Endothelial cell of umbilical vein (primary cell): ENCODE data around the gene ZMIZ1. TPM values are rescaled to one million over a fixed set of nuclear protein-coding genes. Genes with fewer than 3 reads are reported as not detected.

Experiments used
- BruUV-seq: library from RNA; stranded (reverse); fragments of 400-500 nt; replicated peaks from 2 replicates; lab custom pipeline; 2021; lab: Mats Ljungman, UMichigan
- CTCF ChIA-PET: fragments of 300-600, 350-600 bp; sonication (Branson Sonifier 250); formaldehyde crosslinking; loops from one replicate; lab custom pipeline; 2021; ENCODE audit warnings: antibody characterized with exemption, inconsistent platforms; lab: Charles Lee
- POLR2A ChIA-PET: fragments of 300-600, 350-600 bp; sonication (Branson Sonifier 250); formaldehyde crosslinking; loops from one replicate; lab custom pipeline; 2021; ENCODE audit warnings: antibody characterized with exemption, inconsistent platforms; lab: Charles Lee
- DNase-seq: peaks from one replicate; pipeline ENCODE4 v3.0.0-alpha.2; 2011; ENCODE audit warnings: low read depth, low spot score
- FAIRE-seq: peaks from 2 replicates; lab custom pipeline; 2011; peaks lifted over from hg19 to GRCh38; lab: Jason Lieb, UNC
- H2AFZ ChIP-seq: 2 replicates; pipeline ENCODE4 v1.6.0; 2012; ENCODE audit warnings: low read depth, low read length, control low read depth, inconsistent platforms
- H3K27ac ChIP-seq: 2 replicates; pipeline ENCODE4 v1.5.1; 2011; ENCODE audit warnings: low read depth, mild to moderate bottlenecking, control low read depth, low read length, moderate library complexity; ENCODE audit not compliant: insufficient read depth
- H3K27me3 ChIP-seq, 2 experiments: 2 replicates each; pipeline versions ENCODE4 v1.6.0 to v1.6.1; 2011; ENCODE audit warnings: low read length in 2 of 2, mixed read lengths in 1 of 2; ENCODE audit not compliant: control insufficient read depth in 2 of 2, insufficient read depth in 2 of 2
- H3K36me3 ChIP-seq, 2 experiments: 2 replicates in 1 of 2; 3 replicates in 1 of 2; pipeline ENCODE4 v1.5.1; 2011; ENCODE audit warnings: low read length in 2 of 2, mild to moderate bottlenecking in 1 of 2, moderate library complexity in 1 of 2; ENCODE audit not compliant: control insufficient read depth in 2 of 2, insufficient read depth in 2 of 2; ENCODE audit errors: extremely low read depth in 1 of 2
- H3K4me1 ChIP-seq: 3 replicates; pipeline ENCODE4 v1.5.1; 2011; ENCODE audit warnings: mild to moderate bottlenecking, low read length; ENCODE audit not compliant: control insufficient read depth, insufficient read depth; ENCODE audit errors: extremely low read depth
- H3K4me2 ChIP-seq: 2 replicates; pipeline ENCODE4 v1.6.1; 2011; ENCODE audit warnings: low read length, control low read depth, mixed read lengths; ENCODE audit not compliant: insufficient read depth
- H3K4me3 ChIP-seq, 3 experiments: fragments of 200-600 bp in 1 of 3; sonication (generic), shearing (Covaris generic) in 1 of 3; replicated peaks in 1 of 3; 2 replicates each; pipeline ENCODE4 v1.5.1; 2011 to 2016; ENCODE audit warnings: control low read depth in 3 of 3, low read length in 3 of 3, mild to moderate bottlenecking in 2 of 3, inconsistent platforms in 1 of 3, low read depth in 1 of 3, moderate library complexity in 1 of 3; ENCODE audit not compliant: insufficient read depth in 1 of 3
- H3K79me2 ChIP-seq: 2 replicates; pipeline ENCODE4 v1.6.0; 2012; ENCODE audit warnings: low read length, inconsistent platforms; ENCODE audit not compliant: control insufficient read depth, insufficient read depth
- H3K9ac ChIP-seq: replicated peaks from 2 replicates; pipeline ENCODE3; 2011; ENCODE audit warnings: low read length, control low read depth; ENCODE audit not compliant: insufficient read depth; ENCODE audit errors: extremely low read depth
- H3K9me1 ChIP-seq: replicated peaks from 3 replicates; pipeline ENCODE4 v1.6.0; 2011; ENCODE audit warnings: mild to moderate bottlenecking, low read length; ENCODE audit not compliant: control insufficient read depth, insufficient read depth; ENCODE audit errors: extremely low read depth
- H3K9me3 ChIP-seq: replicated peaks from 2 replicates; pipeline ENCODE4 v1.5.1; 2012; ENCODE audit warnings: low read length, inconsistent platforms; ENCODE audit not compliant: control insufficient read depth, insufficient read depth
- H4K20me1 ChIP-seq: replicated peaks from 2 replicates; pipeline ENCODE3; 2011; ENCODE audit warnings: mild to moderate bottlenecking, low read length; ENCODE audit not compliant: control insufficient read depth, insufficient read depth; ENCODE audit errors: extremely low read depth
- CTCF ChIP-seq, 2 donors: IDR thresholded peaks; 1 replicate in 1 of 2; 2 replicates in 1 of 2; pipeline ENCODE4 v1.5.1; 2011; ENCODE audit warnings: low read length in 2 of 2, mild to moderate bottlenecking in 2 of 2, moderate library complexity in 2 of 2, control low read depth in 1 of 2, inconsistent platforms in 1 of 2, low read depth in 1 of 2; ENCODE audit not compliant: insufficient read depth in 1 of 2; ENCODE audit errors: extremely low read depth in 1 of 2
- EZH2 ChIP-seq: IDR thresholded peaks from 2 replicates; pipeline ENCODE4 v1.6.1; 2012; ENCODE audit warnings: borderline replicate concordance, low read depth, mild to moderate bottlenecking, moderate library complexity, low read length, inconsistent platforms; ENCODE audit not compliant: severe bottlenecking
- FOS ChIP-seq: IDR thresholded peaks from 2 replicates; pipeline ENCODE4 v1.6.1; 2011; ENCODE audit warnings: mild to moderate bottlenecking, low read length, moderate library complexity, borderline replicate concordance; ENCODE audit not compliant: insufficient read depth
- GATA2 ChIP-seq: IDR thresholded peaks from 2 replicates; pipeline ENCODE4 v1.7.0; 2011; ENCODE audit warnings: low read depth, mild to moderate bottlenecking, moderate library complexity, mixed read lengths, low read length; ENCODE audit not compliant: insufficient read length, insufficient read depth
- JUN ChIP-seq: IDR thresholded peaks from 2 replicates; pipeline ENCODE4 v1.6.1; 2011; ENCODE audit warnings: borderline replicate concordance, low read depth; ENCODE audit not compliant: insufficient read length, insufficient read depth
- MAX ChIP-seq: IDR thresholded peaks from 2 replicates; pipeline ENCODE4 v1.6.1; 2011; ENCODE audit not compliant: insufficient read depth, insufficient read length
- MYC ChIP-seq: IDR thresholded peaks from one replicate; pipeline ENCODE4 v1.6.1; 2011; ENCODE audit warnings: mild to moderate bottlenecking, low read depth, low read length
- POLR2A ChIP-seq: IDR thresholded peaks from 2 replicates; pipeline ENCODE4 v1.6.1; 2012; ENCODE audit warnings: low read depth, mild to moderate bottlenecking, control low read depth, low read length
- POLR2AphosphoS5 ChIP-seq: IDR thresholded peaks from 2 replicates; pipeline ENCODE4 v1.6.1; 2012; ENCODE audit warnings: low read depth, mild to moderate bottlenecking, control low read depth, low read length, moderate library complexity; ENCODE audit not compliant: insufficient read depth
- dilution Hi-C: fragments of 300-500 bp; cut with MboI; formaldehyde crosslinking; loops from one replicate; pipeline ENCODE4 v1.15.0; 2019; ENCODE audit warnings: low sequenced_read_pairs; ENCODE audit not compliant: extremely low pct_ligation_motif_present
- intact Hi-C: fragments of 100-400 bp; cut with micrococcal nuclease; formaldehyde crosslinking; loops from one replicate; pipeline ENCODE4 v1.10.0; 2022
- polyA plus RNA-seq, 4 experiments: library from polyadenylated mRNA; depleted of rRNA in 3 of 4; stranded (reverse) in 3 of 4; unstranded in 1 of 4; fragments of >200 nt; gene quantifications; 2 replicates each; pipeline versions ENCODE4 v1.2.1 to v1.2.3, GENCODE V29; 2011 to 2012; ENCODE audit warnings: missing spikeins in 1 of 4
- total RNA-seq: library from RNA; stranded (reverse); gene quantifications from 2 replicates; pipeline ENCODE4 v1.2.3, GENCODE V29; 2021

ZMIZ1 gene
- total and polyA plus RNA-seq, 2 donors (not counting 3 experiments of a cell fraction or from before 2014, with no cell fraction given) = 12.5 to 46.7 TPM

- Histone ChIP-seq H3K27me3 (no peaks in the 10 kb centered on the region), H3K4me1 (peaks cover 49% of the 10 kb centered on the region), H3K79me2 (peaks cover 8% of the 10 kb centered on the region), H3K9ac (no peak overlapping the region), H3K27ac (no peak overlapping the region), H4K20me1 (no peaks in the 10 kb centered on the region), H3K4me2 (no peak overlapping the region), H2AFZ (no peak overlapping the region), H3K4me3 (no peak overlapping the region), H3K36me3 (peaks cover 0 to 25% of the 10 kb centered on the region in 2 experiments), H3K9me1 (no peaks in the 10 kb centered on the region), H3K9me3 (no peaks in the 10 kb centered on the region)
- DNase-seq (peak; percentile 8), FAIRE-seq (no peak)
- ChIA-PET CTCF (interaction anchor here (1.0 to 5.1 kb wide), 9 partner anchors 14 to 74 kb away, joined by 3 to 44 read pairs (median 5); no protein-coding TSS in a partner anchor), POLR2A (interaction anchor here (0.7 kb wide), 1 partner anchor 38 kb away, joined by 3 read pairs; no protein-coding TSS in a partner anchor)
- dilution Hi-C loops = no loop called here
- no TSS peak for BruUV-seq
- intact Hi-C loops = loop anchor here (1.0 to 2.0 kb wide), 4 partner anchors 18 to 60 kb away; partner anchors contain the start of gene ZMIZ1
- TF ChIP-seq GATA2 (no peak), MAX (no peak), JUN (no peak), POLR2A (no peak), EZH2 (no peak), POLR2AphosphoS5 (no peak), FOS (no peak), CTCF (IDR thresholded peaks at IDR 0.05; ENCODE audit: extremely low read depth in 1 of 2, insufficient read depth in 1 of 2, low read depth in 1 of 2, low read length in 2 of 2) (no peak), MYC (no peak)
Measured at GRCh38 chr10:79128241-79128922, 59.6 kb downstream of the ZMIZ1 start.
